GM20431 (cell line): ENCODE data around the gene SNX13.
"Not testable (repeated sequence)": the region's sequence is repeated elsewhere in the genome, so short reads cannot be mapped to it uniquely, and the experiment has no call there.

Source experiments
- in situ Hi-C: fragments of 300-500 bp; cut with MseI, MboI; formaldehyde crosslinking; loops from one replicate; pipeline ENCODE4 v1.15.0; 2020; ENCODE audit warnings: low sequenced_read_pairs; ENCODE audit not compliant: unreplicated experiment

The SNX13 gene

GRCh38 chr7:17916786-17917185 lies 23.5 kb downstream of the SNX13 start:
- in situ Hi-C loops, result no loop called here

GRCh38 chr7:17915796-17916195 lies 24.5 kb downstream of the SNX13 start:
- in situ Hi-C loops, result no loop called here

DNA sequence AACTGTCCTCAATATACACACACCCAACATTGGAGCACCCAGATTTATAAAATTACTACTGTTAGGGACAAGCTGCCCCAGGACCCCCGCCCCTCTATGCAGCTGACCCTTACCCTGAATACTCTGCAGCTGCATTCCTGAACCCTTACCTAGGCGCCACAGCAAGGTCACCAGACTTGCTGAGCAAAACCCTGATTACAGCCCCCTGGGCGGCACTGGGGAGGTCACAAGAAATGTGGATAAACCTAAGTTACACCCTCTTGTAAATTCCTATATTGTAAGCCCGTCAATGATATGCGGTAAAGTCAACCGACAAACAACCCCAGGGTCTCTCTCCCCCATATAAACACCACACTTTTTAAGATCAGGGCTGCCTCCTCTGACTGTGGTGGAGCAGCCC lies 25.1 kb downstream of the SNX13 start:
- in situ Hi-C loops, result no loop called here

- in situ Hi-C loops, result no loop called here
Measured at GRCh38 chr7:17913250-17913649, 27.0 kb downstream of the SNX13 start.

GRCh38 chr7:17912536-17913235 lies 27.6 kb downstream of the SNX13 start:
- in situ Hi-C loops, result no loop called here

- in situ Hi-C loops, result no loop called here
Measured at GRCh38 chr7:17912050-17912449, 28.2 kb downstream of the SNX13 start.

- in situ Hi-C loops, result no loop called here
Measured at GRCh38 chr7:17910377-17910776, 29.9 kb downstream of the SNX13 start.

DNA sequence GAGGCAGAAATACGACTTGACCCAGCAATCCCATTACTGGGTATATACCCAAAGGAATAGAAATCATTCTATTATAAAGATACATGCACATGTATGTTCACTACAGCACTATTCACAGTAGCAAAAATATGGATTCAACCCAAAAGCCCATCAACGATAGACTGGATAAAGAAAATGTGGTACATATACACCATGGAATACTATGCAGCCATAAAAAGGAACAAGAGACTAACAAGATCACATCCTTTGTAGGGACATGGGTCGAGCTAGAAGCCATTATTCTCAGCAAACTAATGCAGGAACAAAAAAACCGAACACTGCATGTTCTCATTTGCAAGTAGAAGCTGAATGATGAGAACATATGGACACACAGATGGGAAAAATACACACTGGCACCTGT lies 31.0 kb downstream of the SNX13 start:
- in situ Hi-C loops, result not testable (repeated sequence)

DNA sequence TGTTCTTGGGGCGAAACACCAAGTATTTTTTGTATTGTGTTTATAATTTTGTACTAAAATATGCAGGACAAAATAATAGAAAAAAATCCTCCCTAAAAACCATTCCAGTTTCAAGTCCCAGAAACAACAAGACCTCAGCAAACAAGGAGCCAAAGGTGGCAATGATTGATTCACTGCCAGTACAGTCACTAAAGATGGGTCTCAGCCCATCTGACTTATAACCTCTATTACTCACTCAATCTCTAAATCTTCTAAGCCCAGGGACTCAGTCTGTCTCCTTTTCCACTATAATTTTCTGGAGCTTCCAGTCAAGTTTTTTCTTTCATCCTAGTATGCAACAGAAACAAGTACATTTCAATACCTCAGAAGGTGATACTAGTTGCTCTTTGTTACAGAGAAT lies 33.3 kb downstream of the SNX13 start:
- in situ Hi-C loops, result no loop called here

DNA sequence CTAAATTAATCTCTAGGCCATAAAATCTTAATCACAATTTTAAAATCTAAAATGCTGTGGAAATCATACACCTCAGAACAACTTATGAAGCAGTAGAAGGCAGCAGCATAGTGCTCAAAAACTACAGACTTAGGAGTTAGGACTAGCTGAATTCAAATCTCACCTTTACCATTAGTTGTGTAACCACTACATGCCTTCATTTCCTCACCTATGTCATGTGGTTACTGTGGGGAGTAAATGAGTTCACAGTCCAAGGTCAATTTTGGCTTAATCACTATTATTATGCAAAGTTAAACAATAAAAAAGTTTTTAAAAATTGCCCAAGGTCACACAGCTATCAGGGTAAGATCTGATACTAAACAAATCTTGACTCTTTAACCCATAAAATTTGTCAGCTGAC lies 37.0 kb downstream of the SNX13 start:
- in situ Hi-C loops, result no loop called here

DNA sequence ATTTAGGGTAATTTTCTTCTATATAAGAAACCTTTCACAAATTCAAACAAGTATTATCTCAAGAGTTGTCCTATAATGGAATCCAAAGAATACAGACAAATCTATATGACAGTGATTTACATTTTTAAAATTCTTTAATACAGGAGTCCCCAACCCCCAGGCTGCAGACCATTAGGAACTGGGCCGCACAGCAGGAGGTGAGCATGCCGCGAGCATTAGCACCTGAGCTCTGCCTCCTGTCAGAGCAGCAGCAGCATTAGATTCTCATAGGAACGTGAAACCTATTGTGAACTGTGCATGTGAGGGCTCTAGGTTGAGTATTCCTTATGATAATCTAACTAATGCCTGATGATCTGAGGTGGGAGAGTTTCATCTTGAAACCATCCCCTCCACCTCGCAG lies 37.7 kb downstream of the SNX13 start:
- in situ Hi-C loops, result no loop called here

GRCh38 chr7:17900464-17900863 lies 39.8 kb downstream of the SNX13 start:
- in situ Hi-C loops, result no loop called here

GRCh38 chr7:17898111-17898510 lies 42.2 kb downstream of the SNX13 start:
- in situ Hi-C loops, result no loop called here

DNA sequence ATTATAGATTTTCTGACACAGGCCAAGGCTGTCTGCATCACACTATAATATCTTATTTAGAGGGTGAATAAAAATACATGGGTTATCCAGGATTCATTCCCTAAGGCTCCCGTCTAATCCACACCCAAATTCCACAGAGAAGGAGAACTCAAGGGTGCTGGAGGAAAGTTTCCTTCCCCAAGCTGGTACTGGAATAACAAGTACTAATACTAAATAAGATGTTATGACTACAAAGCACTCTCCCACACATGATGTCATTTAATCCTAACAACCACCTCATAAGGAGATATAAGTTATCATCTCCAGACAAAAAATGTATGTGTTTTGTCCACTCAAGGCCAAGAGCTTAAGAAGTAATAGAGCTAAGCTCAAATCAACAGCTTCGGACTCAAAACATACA lies 53.0 kb downstream of the SNX13 start:
- in situ Hi-C loops, result no loop called here

- in situ Hi-C loops, result no loop called here
Measured at GRCh38 chr7:17882685-17883084, 57.6 kb downstream of the SNX13 start.

GRCh38 chr7:17879075-17879661 lies 61.1 kb downstream of the SNX13 start:
- in situ Hi-C loops, result no loop called here

- in situ Hi-C loops, result no loop called here
Measured at GRCh38 chr7:17878627-17879026, 61.7 kb downstream of the SNX13 start.

- in situ Hi-C loops, result no loop called here
Measured at GRCh38 chr7:17871815-17872533, 68.3 kb downstream of the SNX13 start.

GRCh38 chr7:17870406-17870805 lies 69.9 kb downstream of the SNX13 start:
- in situ Hi-C loops, result no loop called here

- in situ Hi-C loops, result no loop called here
Measured at GRCh38 chr7:17863809-17864143, 76.5 kb downstream of the SNX13 start.

- in situ Hi-C loops, result no loop called here
Measured at GRCh38 chr7:17863095-17863808, 77.0 kb downstream of the SNX13 start.
